BLaER1 (cell line): ENCODE measurements around the gene PLD1.
"Not testable (repeated sequence)": the region's sequence is repeated elsewhere in the genome, so short reads cannot be mapped to it uniquely, and the experiment has no call there.

Source experiments
- H3K27ac ChIP-seq: shearing (Covaris generic); formaldehyde crosslinking; 2 replicates; pipeline ENCODE4 v1.8.1; 2022
- H3K27me3 ChIP-seq: shearing (Covaris generic); formaldehyde crosslinking; 2 replicates; pipeline ENCODE4 v1.8.1; 2022
- H3K36me3 ChIP-seq: shearing (Covaris generic); formaldehyde crosslinking; 2 replicates; pipeline ENCODE4 v1.8.1; 2022
- H3K4me1 ChIP-seq: shearing (Covaris generic); formaldehyde crosslinking; 2 replicates; pipeline ENCODE4 v1.8.1; 2022
- H3K4me2 ChIP-seq: shearing (Covaris generic); formaldehyde crosslinking; 2 replicates; pipeline ENCODE4 v1.8.1; 2022
- H3K4me3 ChIP-seq: shearing (Covaris generic); formaldehyde crosslinking; 2 replicates; pipeline ENCODE4 v1.8.1; 2022
- H3K9ac ChIP-seq: shearing (Covaris generic); formaldehyde crosslinking; 2 replicates; pipeline ENCODE4 v1.8.1; 2022
- H3K9me3 ChIP-seq: shearing (Covaris generic); formaldehyde crosslinking; 2 replicates; pipeline ENCODE4 v1.8.1; 2022
- H4K20me1 ChIP-seq: shearing (Covaris generic); formaldehyde crosslinking; 2 replicates; pipeline ENCODE4 v1.8.1; 2022
- Cebpa-rat ChIP-seq: shearing (Covaris generic); IDR thresholded peaks from 2 replicates; pipeline ENCODE4 v1.8.1; 2022

PLD1 gene

GRCh38 chr3:171821778-171822358 lies 11.6 kb upstream of the PLD1 start:
- no peaks in the 10 kb centered on the region for H3K27me3 ChIP-seq
- H3K27ac ChIP-seq = no peak overlapping the region
- no peak for TF ChIP-seq Cebpa-rat
- H3K9me3 ChIP-seq = 0 out of 2 replicates have a peak, but pooled peaks cover 4% of the 10 kb centered on the region
- H3K36me3 ChIP-seq = no peaks in the 10 kb centered on the region
- no peak overlapping the region for H3K4me2 ChIP-seq
- H4K20me1 ChIP-seq = no peaks in the 10 kb centered on the region
- H3K4me3 ChIP-seq = no peak overlapping the region
- H3K4me1 ChIP-seq = no peaks in the 10 kb centered on the region
- H3K9ac ChIP-seq = no peak overlapping the region

- no peaks in the 10 kb centered on the region for H3K27me3 ChIP-seq
- no peaks in the 10 kb centered on the region for H3K36me3 ChIP-seq
- no peaks in the 10 kb centered on the region for H4K20me1 ChIP-seq
- no peaks in the 10 kb centered on the region for H3K4me1 ChIP-seq
- H3K4me2 ChIP-seq = no peak overlapping the region
- no peak overlapping the region for H3K4me3 ChIP-seq
- H3K27ac ChIP-seq = no peak overlapping the region
- TF ChIP-seq Cebpa-rat = no peak
- no peak overlapping the region for H3K9ac ChIP-seq
- H3K9me3 ChIP-seq = 0 out of 2 replicates have a peak, but pooled peaks cover 4% of the 10 kb centered on the region
These were observed 10.8 kb upstream of the PLD1 start for GRCh38 chr3:171821044-171821443.

GRCh38 chr3:171817074-171817800 lies 7.0 kb upstream of the PLD1 start:
- Histone ChIP-seq H3K36me3 (no peaks in the 10 kb centered on the region), H3K27ac (no peak overlapping the region), H3K4me3 (no peak overlapping the region), H3K9ac (no peak overlapping the region), H3K9me3 (peaks cover 9% of the 10 kb centered on the region; the same call in 1 of the 2 replicates), H3K27me3 (no peaks in the 10 kb centered on the region), H4K20me1 (no peaks in the 10 kb centered on the region), H3K4me1 (peaks cover 16% of the 10 kb centered on the region), H3K4me2 (no peak overlapping the region)
- TF ChIP-seq Cebpa-rat = no peak

- Histone ChIP-seq H3K27ac (no peak overlapping the region), H3K9ac (no peak overlapping the region), H3K9me3 (peaks cover 9% of the 10 kb centered on the region; the same call in 1 of the 2 replicates), H3K4me1 (peaks cover 23% of the 10 kb centered on the region), H3K27me3 (no peaks in the 10 kb centered on the region), H3K4me2 (no peak overlapping the region), H3K4me3 (no peak overlapping the region), H3K36me3 (no peaks in the 10 kb centered on the region), H4K20me1 (no peaks in the 10 kb centered on the region)
- no peak for TF ChIP-seq Cebpa-rat
These were observed 5.8 kb upstream of the PLD1 start for GRCh38 chr3:171815973-171816595.

- H3K4me3 ChIP-seq, H3K27me3 ChIP-seq, H3K9ac ChIP-seq, H3K36me3 ChIP-seq, H3K27ac ChIP-seq, H4K20me1 ChIP-seq, H3K9me3 ChIP-seq, H3K4me2 ChIP-seq: not testable (repeated sequence)
- H3K4me1 ChIP-seq = peaks cover 30% of the 10 kb centered on the region
These were observed 4.4 kb upstream of the PLD1 start for GRCh38 chr3:171814662-171815061.

GRCh38 chr3:171813897-171814460 lies 3.7 kb upstream of the PLD1 start:
- Histone ChIP-seq H3K9me3 (peaks cover 9% of the 10 kb centered on the region; the same call in 1 of the 2 replicates), H3K27me3 (no peaks in the 10 kb centered on the region), H3K4me1 (peaks cover 37% of the 10 kb centered on the region), H3K27ac (peak overlapping the region; percentile 27; the same call in 1 of the 2 replicates), H3K4me3 (no peak overlapping the region), H4K20me1 (no peaks in the 10 kb centered on the region), H3K36me3 (no peaks in the 10 kb centered on the region), H3K4me2 (peak overlapping the region; percentile 44), H3K9ac (no peak overlapping the region)
- TF ChIP-seq Cebpa-rat = no peak

GRCh38 chr3:171813278-171813896 lies 3.1 kb upstream of the PLD1 start:
- Histone ChIP-seq H4K20me1 (no peaks in the 10 kb centered on the region), H3K9ac (no peak overlapping the region), H3K4me2 (peak overlapping the region; percentile 44), H3K4me1 (peaks cover 40% of the 10 kb centered on the region), H3K4me3 (no peak overlapping the region), H3K27ac (peak overlapping the region; percentile 27; the same call in 1 of the 2 replicates), H3K36me3 (no peaks in the 10 kb centered on the region), H3K9me3 (peaks cover 9% of the 10 kb centered on the region; the same call in 1 of the 2 replicates), H3K27me3 (no peaks in the 10 kb centered on the region)
- TF ChIP-seq Cebpa-rat = no peak

GRCh38 chr3:171812811-171813210 lies 2.5 kb upstream of the PLD1 start:
- H3K9me3 ChIP-seq = peaks cover 8% of the 10 kb centered on the region; the same call in 1 of the 2 replicates
- H3K4me2 ChIP-seq = no peak overlapping the region
- no peaks in the 10 kb centered on the region for H3K36me3 ChIP-seq
- H3K4me1 ChIP-seq = peaks cover 40% of the 10 kb centered on the region
- H3K4me3 ChIP-seq = no peak overlapping the region
- H3K27me3 ChIP-seq = no peaks in the 10 kb centered on the region
- H4K20me1 ChIP-seq = no peaks in the 10 kb centered on the region
- no peak for TF ChIP-seq Cebpa-rat
- H3K27ac ChIP-seq = no peak overlapping the region
- H3K9ac ChIP-seq = no peak overlapping the region

- Histone ChIP-seq H3K27ac (no peak overlapping the region), H3K4me2 (no peak overlapping the region), H4K20me1 (no peaks in the 10 kb centered on the region), H3K9ac (no peak overlapping the region), H3K27me3 (no peaks in the 10 kb centered on the region), H3K36me3 (no peaks in the 10 kb centered on the region), H3K4me1 (peaks cover 40% of the 10 kb centered on the region), H3K9me3 (peaks cover 5% of the 10 kb centered on the region; the same call in 1 of the 2 replicates), H3K4me3 (no peak overlapping the region)
- TF ChIP-seq Cebpa-rat = no peak
These were observed 1.6 kb upstream of the PLD1 start for GRCh38 chr3:171811913-171812335.
